IPS DF 6.9 (cell line): ENCODE data around the gene CARD11.
"Not testable (repeated sequence)": the region's sequence is repeated elsewhere in the genome, so short reads cannot be mapped to it uniquely, and the experiment has no call there.

Experiments
- DNase-seq: peaks from one replicate; pipeline ENCODE4 v3.0.0-alpha.2; 2013; ENCODE audit warnings: low read depth, low spot score
- H3K27ac ChIP-seq: one replicate; pipeline ENCODE4 v1.5.1; 2013; ENCODE audit warnings: low read length, control low read depth
- H3K27me3 ChIP-seq: 2 replicates; pipeline ENCODE4 v1.6.1; 2013; ENCODE audit warnings: mild to moderate bottlenecking, low read length; ENCODE audit not compliant: control insufficient read depth, insufficient read depth
- H3K36me3 ChIP-seq: 2 replicates; pipeline ENCODE4 v1.6.1; 2013; ENCODE audit warnings: low read length; ENCODE audit not compliant: control insufficient read depth, insufficient read depth
- H3K4me1 ChIP-seq: 2 replicates; pipeline ENCODE4 v1.6.1; 2013; ENCODE audit warnings: low read length; ENCODE audit not compliant: control insufficient read depth, insufficient read depth
- H3K4me3 ChIP-seq: 2 replicates; pipeline ENCODE4 v1.5.1; 2013; ENCODE audit warnings: mild to moderate bottlenecking, low read length
- H3K9me3 ChIP-seq: 2 replicates; pipeline ENCODE4 v1.6.1; 2013; ENCODE audit warnings: low read length, inconsistent platforms; ENCODE audit not compliant: control insufficient read depth, insufficient read depth
- WGBS: extraction: QIAGEN DNeasy Blood & Tissue Kit; methylation state at CpG from one replicate; pipeline ENCODE4 v1.1.7; 2013; ENCODE audit warnings: mixed read lengths, missing lambda C conversion rate; ENCODE audit not compliant: insufficient read length, insufficient coverage; 5-methylcytosine and 5-hydroxymethylcytosine counted together

The CARD11 gene

DNA sequence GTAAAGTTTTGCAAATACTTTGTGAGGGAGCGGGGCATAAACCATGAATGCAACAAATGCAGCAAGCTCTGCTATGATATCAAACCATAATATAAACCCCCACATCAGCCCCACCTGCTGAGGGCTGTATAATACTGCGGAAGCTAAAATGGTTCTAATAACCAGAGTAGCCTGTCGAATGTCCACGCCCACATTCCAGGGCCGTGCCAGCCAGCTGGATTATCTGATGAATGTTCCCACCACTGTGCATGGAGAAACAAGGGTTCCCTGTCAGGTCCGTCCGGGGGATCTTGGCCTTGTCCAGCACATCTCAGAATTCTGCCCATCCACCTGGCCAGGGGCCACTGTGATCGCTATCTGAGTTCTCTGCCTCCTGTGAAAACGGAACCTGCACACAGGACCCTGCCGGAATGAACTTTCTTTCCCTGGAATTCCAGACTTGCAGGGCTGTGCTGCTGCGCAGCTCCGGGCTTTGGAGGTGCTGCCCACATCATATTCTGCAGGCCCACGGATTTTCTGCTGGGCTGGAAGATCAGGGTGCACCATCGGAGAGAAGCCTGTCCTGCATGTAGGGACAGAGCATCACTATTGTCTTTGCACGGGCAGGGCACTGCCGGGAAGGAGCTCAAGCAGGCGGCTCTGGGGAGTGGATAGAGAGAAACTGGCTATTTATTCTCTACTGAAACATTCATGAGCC lies 122.6 kb downstream of the CARD11 start:
- no peaks in the 10 kb centered on the region for H3K9me3 ChIP-seq
- peaks cover 2% of the 10 kb centered on the region; the same call in 1 of the 2 replicates for H3K36me3 ChIP-seq
- WGBS, result no CpG with 5 or more reads among the region's 17 CpGs
- H3K4me1 ChIP-seq, result no peaks in the 10 kb centered on the region
- H3K27ac ChIP-seq, result no peak overlapping the region
- no peak overlapping the region for H3K4me3 ChIP-seq
- DNase-seq, result no peak
- H3K27me3 ChIP-seq, result no peaks in the 10 kb centered on the region

DNA sequence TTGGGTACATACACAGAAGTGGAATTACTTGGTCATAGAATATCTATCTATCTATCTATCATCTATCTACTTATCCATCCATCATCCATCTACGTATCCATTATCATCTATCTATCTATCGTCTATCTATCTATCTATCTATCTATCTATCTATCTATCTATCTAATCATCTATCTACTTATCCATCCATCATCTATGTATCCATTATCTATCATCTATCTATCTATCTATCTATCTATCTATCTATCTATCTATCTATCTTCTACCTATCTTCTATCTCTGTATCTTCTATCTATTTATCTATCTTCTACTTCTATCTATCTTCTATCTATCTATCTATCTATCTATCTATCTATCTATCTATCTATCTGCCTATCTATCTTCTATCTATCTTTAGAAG lies 123.2 kb downstream of the CARD11 start:
- H3K27ac ChIP-seq, H3K36me3 ChIP-seq, H3K4me3 ChIP-seq, H3K4me1 ChIP-seq, DNase-seq, H3K27me3 ChIP-seq, H3K9me3 ChIP-seq: not testable (repeated sequence)
- WGBS, result 100% methylated on average over 2 of the region's 2 CpGs

DNA sequence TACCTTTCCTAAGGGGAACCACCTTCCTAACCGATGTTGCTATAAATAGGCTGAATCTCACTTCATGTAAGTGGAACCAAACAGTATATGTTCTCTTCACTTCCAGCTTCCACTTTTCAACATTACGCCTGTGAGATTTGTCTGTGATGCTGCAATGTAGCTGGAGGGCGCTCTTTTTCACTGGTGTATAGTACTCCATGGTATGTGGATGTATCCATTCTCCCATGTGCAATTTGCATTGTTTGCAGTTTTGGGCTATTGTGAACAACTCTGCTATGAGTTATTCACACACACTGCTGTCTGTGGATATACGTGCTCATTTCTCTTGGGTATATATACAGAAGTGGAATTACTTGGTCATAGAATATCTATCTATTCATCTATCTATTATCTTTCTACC lies 123.6 kb downstream of the CARD11 start:
- WGBS, result no CpG with 5 or more reads among the region's 4 CpGs

DNA sequence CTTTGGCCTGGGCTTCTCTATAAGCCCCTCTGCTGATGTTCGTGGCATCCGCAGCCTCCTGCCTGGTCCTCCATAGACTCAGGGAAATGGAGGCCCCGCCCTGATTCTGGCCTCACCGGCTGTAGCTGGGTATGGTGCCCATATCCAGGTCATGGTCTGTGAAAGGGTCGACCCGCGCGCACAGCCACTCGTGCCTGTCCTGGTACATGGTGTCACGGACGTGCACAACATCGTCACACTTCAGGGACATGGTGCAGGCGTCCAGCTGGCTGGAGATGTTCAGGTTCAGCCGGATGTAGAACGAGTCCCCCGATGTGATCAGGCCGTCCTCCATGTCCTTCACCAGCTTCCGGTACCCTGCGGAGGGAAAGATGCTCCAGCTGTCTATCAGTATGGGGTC lies 124.4 kb downstream of the CARD11 start:
- Histone ChIP-seq H3K9me3 (no peaks in the 10 kb centered on the region), H3K27me3 (no peaks in the 10 kb centered on the region), H3K4me1 (no peaks in the 10 kb centered on the region), H3K27ac (no peak overlapping the region), H3K36me3 (peaks cover 2% of the 10 kb centered on the region; the same call in 1 of the 2 replicates), H3K4me3 (no peak overlapping the region)
- DNase-seq, result no peak
- no CpG with 5 or more reads among the region's 19 CpGs for WGBS

More for the DNA sequence above, 123.6 kb downstream of the CARD11 start:
- no peak overlapping the region for H3K4me3 ChIP-seq
- H3K9me3 ChIP-seq, result no peaks in the 10 kb centered on the region
- no peaks in the 10 kb centered on the region for H3K27me3 ChIP-seq
- H3K4me1 ChIP-seq, result no peaks in the 10 kb centered on the region
- H3K36me3 ChIP-seq, result peaks cover 2% of the 10 kb centered on the region; the same call in 1 of the 2 replicates
- H3K27ac ChIP-seq, result no peak overlapping the region
- no peak for DNase-seq

DNA sequence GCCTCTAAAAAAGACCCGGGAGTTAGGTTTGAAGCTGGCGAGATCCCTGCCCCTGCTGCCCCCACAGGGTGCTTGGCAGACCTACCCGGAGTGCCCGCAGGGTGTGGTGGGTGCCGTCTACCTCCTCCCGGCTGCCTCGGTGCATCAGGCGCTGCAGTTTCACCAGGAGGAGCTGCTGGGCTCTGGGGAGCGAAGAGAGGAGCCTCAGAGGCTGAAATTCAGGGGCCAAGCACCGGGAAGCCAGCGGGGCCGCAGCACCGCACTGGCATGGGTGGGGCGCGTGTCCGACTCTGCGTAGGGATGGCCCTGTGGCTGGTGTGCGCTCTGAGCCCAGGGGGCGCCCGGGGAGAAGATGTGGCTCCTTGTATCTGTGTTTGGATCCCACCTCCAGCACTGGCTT lies 125.3 kb downstream of the CARD11 start:
- H3K36me3 ChIP-seq, result peaks cover 2% of the 10 kb centered on the region; the same call in 1 of the 2 replicates
- WGBS, result no CpG with 5 or more reads among the region's 20 CpGs

DNA sequence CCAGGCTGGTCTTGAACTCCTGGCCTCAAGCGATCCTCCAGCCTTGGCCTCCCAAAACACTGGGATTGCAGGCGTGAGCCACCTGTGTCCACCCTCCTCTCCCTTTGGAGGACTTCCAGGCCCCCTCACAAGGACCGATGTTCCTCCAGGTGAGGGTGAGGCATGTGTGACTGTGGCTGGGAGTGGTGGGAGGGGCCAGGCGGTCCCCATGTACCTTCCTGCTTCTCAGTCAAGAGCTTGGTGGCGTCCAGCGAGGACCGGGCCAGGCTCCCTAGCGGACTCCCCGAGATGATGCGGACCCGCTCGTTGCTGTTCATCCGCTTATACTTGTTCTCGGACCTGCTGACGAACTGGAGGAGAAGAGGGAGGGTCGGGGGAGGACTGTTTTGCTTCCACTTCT lies 128.6 kb downstream of the CARD11 start:
- Histone ChIP-seq H3K4me1 (no peaks in the 10 kb centered on the region), H3K9me3 (no peaks in the 10 kb centered on the region), H3K27ac (no peak overlapping the region), H3K36me3 (peaks cover 5% of the 10 kb centered on the region; the same call in 1 of the 2 replicates), H3K27me3 (no peaks in the 10 kb centered on the region), H3K4me3 (no peak overlapping the region)
- no peak for DNase-seq
- WGBS, result no CpG with 5 or more reads among the region's 16 CpGs

More for the DNA sequence above, 125.3 kb downstream of the CARD11 start:
- Histone ChIP-seq H3K4me3 (no peak overlapping the region), H3K27me3 (no peaks in the 10 kb centered on the region), H3K27ac (no peak overlapping the region), H3K9me3 (no peaks in the 10 kb centered on the region), H3K4me1 (no peaks in the 10 kb centered on the region)
- no peak for DNase-seq

DNA sequence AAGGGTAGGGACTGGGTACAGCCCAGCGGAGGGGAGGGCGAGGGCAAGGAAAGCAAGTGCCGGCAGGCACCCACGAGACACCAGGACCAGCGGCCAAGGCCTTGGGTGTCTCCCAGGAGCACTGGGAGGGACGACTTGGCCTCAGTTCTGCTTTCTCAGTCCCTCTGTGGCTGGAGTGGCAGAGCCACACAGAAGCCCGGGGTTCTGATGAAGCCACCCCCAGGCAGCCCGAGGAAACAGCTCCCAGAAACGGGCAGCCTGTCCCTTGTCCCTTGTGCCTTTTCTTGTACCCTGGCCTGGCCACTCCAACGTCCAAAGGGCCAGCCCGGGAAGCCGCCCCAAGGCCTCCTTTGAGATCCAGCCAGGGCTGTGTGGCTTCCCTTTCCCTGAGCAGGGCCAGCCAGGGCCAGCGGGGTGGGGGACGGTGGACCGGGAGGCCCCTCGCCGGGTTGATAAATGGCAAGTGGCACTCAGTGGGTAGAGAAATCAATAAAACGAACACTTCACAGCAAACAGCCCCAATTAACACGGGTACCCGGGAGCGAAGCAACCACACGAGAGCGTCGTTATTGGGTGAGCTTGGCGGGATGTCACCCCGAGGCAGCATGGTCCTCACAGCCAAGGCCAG lies 129.8 kb downstream of the CARD11 start:
- no peaks in the 10 kb centered on the region for H3K27me3 ChIP-seq
- no peaks in the 10 kb centered on the region for H3K9me3 ChIP-seq
- H3K27ac ChIP-seq, result no peak overlapping the region
- H3K4me3 ChIP-seq, result no peak overlapping the region
- no peak for DNase-seq
- WGBS, result no CpG with 5 or more reads among the region's 26 CpGs
- H3K36me3 ChIP-seq, result peaks cover 2% of the 10 kb centered on the region; the same call in 1 of the 2 replicates
- no peaks in the 10 kb centered on the region for H3K4me1 ChIP-seq

DNA sequence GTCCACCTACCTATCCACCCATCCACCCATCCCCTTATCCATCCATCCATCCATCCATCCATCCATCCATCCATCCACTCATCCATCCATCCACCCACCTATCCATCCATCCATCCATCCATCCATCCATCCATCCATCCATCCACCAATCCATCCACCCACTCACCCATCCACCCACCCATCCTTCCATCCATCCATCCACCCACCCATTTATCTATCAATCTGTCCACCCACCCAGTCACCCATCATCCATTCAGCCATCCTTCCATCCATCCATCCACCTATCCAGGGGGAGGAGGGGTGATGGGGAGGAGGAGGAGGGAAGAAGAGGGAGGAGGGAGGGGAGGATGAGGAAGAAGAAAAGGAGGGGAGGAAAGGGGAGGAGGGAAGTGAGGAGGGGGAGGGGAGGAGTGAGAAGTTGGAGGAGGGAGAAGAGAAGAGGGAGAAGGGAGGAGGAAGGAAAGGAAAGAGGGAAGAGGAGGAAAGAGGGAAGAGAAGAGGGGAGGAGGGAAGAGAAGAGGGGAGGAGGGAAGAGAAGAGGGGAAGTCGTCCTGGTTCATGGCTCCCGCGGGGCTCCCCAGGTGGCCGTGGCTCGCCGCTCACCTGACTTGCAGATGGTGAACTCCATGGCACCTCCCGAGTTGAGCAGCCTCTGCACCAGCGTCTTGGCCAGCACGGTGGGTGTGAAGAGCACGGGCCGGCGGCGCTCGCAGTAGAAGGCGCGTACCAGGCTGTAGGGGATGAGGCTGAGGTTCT lies 130.8 kb downstream of the CARD11 start:
- Histone ChIP-seq H3K4me3 (no peak overlapping the region), H3K4me1 (no peaks in the 10 kb centered on the region), H3K9me3 (no peaks in the 10 kb centered on the region), H3K27ac (no peak overlapping the region), H3K36me3 (peaks cover 2% of the 10 kb centered on the region; the same call in 1 of the 2 replicates), H3K27me3 (no peaks in the 10 kb centered on the region)
- no peak for DNase-seq
- no CpG with 5 or more reads among the region's 16 CpGs for WGBS

DNA sequence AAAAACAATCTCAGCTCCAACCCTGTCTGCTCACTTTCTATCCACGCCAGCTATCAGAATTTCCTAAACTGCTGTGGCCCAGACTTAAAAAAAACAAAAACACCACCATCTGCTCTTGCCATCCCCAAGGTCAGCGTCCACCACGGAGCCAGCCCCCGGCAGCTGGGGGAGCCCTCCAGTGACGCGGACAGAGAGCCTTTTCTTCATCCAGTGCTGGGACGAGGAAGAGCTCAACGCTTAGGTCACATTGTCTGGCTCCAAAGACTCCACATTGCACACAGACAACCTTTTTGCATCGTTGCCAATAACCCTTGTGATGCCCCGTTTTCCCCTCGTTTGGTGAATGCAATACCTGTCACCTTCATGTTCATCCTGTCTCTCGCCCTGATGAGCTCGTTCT lies 132.2 kb downstream of the CARD11 start:
- Histone ChIP-seq H3K27me3 (no peaks in the 10 kb centered on the region), H3K4me1 (no peaks in the 10 kb centered on the region), H3K4me3 (no peak overlapping the region), H3K9me3 (no peaks in the 10 kb centered on the region), H3K27ac (no peak overlapping the region), H3K36me3 (peaks cover 2% of the 10 kb centered on the region; the same call in 1 of the 2 replicates)
- no peak for DNase-seq
- WGBS, result no CpG with 5 or more reads among the region's 13 CpGs

DNA sequence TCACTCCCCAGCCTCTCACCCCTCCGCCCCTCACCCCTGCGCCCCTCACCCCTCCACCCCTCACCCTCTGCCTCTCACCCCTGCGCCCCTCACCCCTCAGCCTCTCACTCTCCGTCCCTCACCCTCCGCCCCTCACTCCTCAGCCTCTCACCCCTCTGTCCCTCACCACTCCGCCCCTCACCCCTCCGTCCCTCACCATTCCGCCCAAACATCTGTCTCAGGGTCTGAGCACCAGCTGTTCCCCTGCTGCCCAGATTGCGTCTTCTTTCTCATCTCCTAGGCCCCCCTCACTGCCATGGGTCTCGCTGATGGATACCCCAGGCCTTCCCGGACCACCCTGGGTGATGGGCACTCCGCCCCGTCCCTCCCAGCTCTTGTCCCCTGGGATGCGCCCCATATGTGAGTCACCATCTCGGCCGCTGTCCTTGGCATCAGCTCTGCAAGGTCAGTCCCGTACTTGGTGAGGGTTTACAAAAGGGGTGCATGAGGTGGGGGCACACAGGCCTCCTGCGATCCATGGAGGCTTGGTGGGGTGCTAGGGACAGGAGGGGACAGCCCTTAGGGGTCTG lies 134.1 kb downstream of the CARD11 start:
- H3K27ac ChIP-seq, result no peak overlapping the region
- WGBS, result no CpG with 5 or more reads among the region's 18 CpGs
- H3K4me1 ChIP-seq, result no peaks in the 10 kb centered on the region
- H3K36me3 ChIP-seq, result peaks cover 2% of the 10 kb centered on the region; the same call in 1 of the 2 replicates
- no peaks in the 10 kb centered on the region for H3K27me3 ChIP-seq
- no peaks in the 10 kb centered on the region for H3K9me3 ChIP-seq
- H3K4me3 ChIP-seq, result no peak overlapping the region
- DNase-seq, result no peak
